HEK293 (cell line): ENCODE measurements around the gene DVL1.
A peak's percentile ranks its signal among the peaks of the same experiment; 100 is the strongest.

Experiments used
- CTCF ChIA-PET: fragments of 350-600 bp; formaldehyde crosslinking; extraction: SDS; loops from one replicate; lab custom pipeline; 2021; ENCODE audit warnings: antibody characterized with exemption; lab: Yijun Ruan, JAX
- POLR2A ChIA-PET: fragments of 300-600 bp; formaldehyde crosslinking; extraction: SDS; loops from one replicate; lab custom pipeline; 2020; ENCODE audit warnings: antibody characterized with exemption, inconsistent platforms; lab: Yijun Ruan, JAX
- H3K27ac ChIP-seq: fragments of 200-500 bp; sonication (Bioruptor generic); 2 replicates; pipeline ENCODE4 v1.5.1; 2014; ENCODE audit warnings: low read depth, low read length, control low read depth, inconsistent platforms; ENCODE audit errors: extremely low read depth
- H3K36me3 ChIP-seq, 2 experiments: fragments of 200-500 bp in 1 of 2; sonication (Bioruptor generic) in 1 of 2; 1 replicate in 1 of 2; 2 replicates in 1 of 2; pipeline ENCODE4 v1.5.1; 2014 to 2017; ENCODE audit warnings: inconsistent platforms in 2 of 2, low read length in 2 of 2; ENCODE audit not compliant: control insufficient read depth in 2 of 2, insufficient read depth in 1 of 2
- H3K4me1 ChIP-seq: fragments of 200-500 bp; sonication (Bioruptor generic); 2 replicates; pipeline ENCODE4 v1.5.1; 2014; ENCODE audit warnings: mild to moderate bottlenecking, low read length, inconsistent platforms; ENCODE audit not compliant: control insufficient read depth, insufficient read depth
- H3K4me3 ChIP-seq: 2 replicates; pipeline ENCODE4 v1.5.1; 2011; ENCODE audit warnings: low read depth, mild to moderate bottlenecking, control low read depth, low read length, moderate library complexity
- H3K9me3 ChIP-seq: fragments of 200-500 bp; sonication (Bioruptor generic); 2 replicates; pipeline ENCODE4 v1.5.1; 2014; ENCODE audit warnings: low read depth, low read length, inconsistent platforms; ENCODE audit not compliant: control insufficient read depth, insufficient read depth
- GLI4 ChIP-seq: fragments of 450-650 bp; formaldehyde crosslinking; IDR thresholded peaks from 2 replicates; pipeline ENCODE4 v1.5.1; 2016; ENCODE audit warnings: missing biosample characterization, missing genetic modification characterization
- KLF1 ChIP-seq: fragments of 450-650 bp; formaldehyde crosslinking; IDR thresholded peaks from 2 replicates; pipeline ENCODE4 v1.5.1; 2016; ENCODE audit warnings: missing biosample characterization, missing genetic modification characterization
- KLF16 ChIP-seq: fragments of 450-650 bp; formaldehyde crosslinking; IDR thresholded peaks from 2 replicates; pipeline ENCODE4 v1.5.1; 2017; ENCODE audit warnings: missing biosample characterization, missing genetic modification characterization
- KLF7 ChIP-seq: fragments of 450-650 bp; formaldehyde crosslinking; IDR thresholded peaks from 2 replicates; pipeline ENCODE4 v1.5.1; 2016; ENCODE audit warnings: missing biosample characterization, missing genetic modification characterization, borderline replicate concordance
- KLF9 ChIP-seq: fragments of 450-650 bp; formaldehyde crosslinking; IDR thresholded peaks from 2 replicates; pipeline ENCODE4 v1.5.1; 2016; ENCODE audit warnings: missing biosample characterization, missing genetic modification characterization, low read depth
- MZF1 ChIP-seq: fragments of 450-650 bp; formaldehyde crosslinking; IDR thresholded peaks from 2 replicates; pipeline ENCODE4 v1.5.1; 2017; ENCODE audit warnings: missing biosample characterization, missing genetic modification characterization, borderline replicate concordance
- OSR2 ChIP-seq: fragments of 450-650 bp; formaldehyde crosslinking; IDR thresholded peaks from 2 replicates; pipeline ENCODE4 v1.5.1; 2016; ENCODE audit warnings: missing biosample characterization, missing genetic modification characterization
- SP2 ChIP-seq: fragments of 450-650 bp; formaldehyde crosslinking; IDR thresholded peaks from 2 replicates; pipeline ENCODE4 v1.5.1; 2016; ENCODE audit warnings: missing biosample characterization, missing genetic modification characterization
- YY1 ChIP-seq: fragments of 450-650 bp; formaldehyde crosslinking; IDR thresholded peaks from 2 replicates; pipeline ENCODE4 v1.5.1; 2018; ENCODE audit warnings: missing biosample characterization, missing genetic modification characterization
- ZBTB17 ChIP-seq: fragments of 450-650 bp; formaldehyde crosslinking; IDR thresholded peaks from 2 replicates; pipeline ENCODE4 v1.5.1; 2016; ENCODE audit warnings: missing biosample characterization, missing genetic modification characterization
- ZBTB48 ChIP-seq: fragments of 450-650 bp; formaldehyde crosslinking; IDR thresholded peaks from 2 replicates; pipeline ENCODE4 v1.5.1; 2016; ENCODE audit warnings: missing biosample characterization, missing genetic modification characterization
- ZNF133 ChIP-seq: fragments of 450-650 bp; formaldehyde crosslinking; IDR thresholded peaks from 2 replicates; pipeline ENCODE4 v1.5.1; 2016; ENCODE audit warnings: missing biosample characterization, missing genetic modification characterization
- ZNF354C ChIP-seq: fragments of 450-650 bp; formaldehyde crosslinking; IDR thresholded peaks from 2 replicates; pipeline ENCODE4 v1.5.1; 2016; ENCODE audit warnings: missing biosample characterization, missing genetic modification characterization, low read depth, borderline replicate concordance
- ZNF366 ChIP-seq: fragments of 450-650 bp; formaldehyde crosslinking; conservative IDR thresholded peaks from 2 replicates; pipeline ENCODE4 v1.5.1; 2016; ENCODE audit warnings: missing biosample characterization, missing genetic modification characterization
- ZNF560 ChIP-seq: fragments of 450-650 bp; formaldehyde crosslinking; IDR thresholded peaks from 2 replicates; pipeline ENCODE4 v1.5.1; 2017; ENCODE audit warnings: missing biosample characterization, missing genetic modification characterization, borderline replicate concordance
- ZNF621 ChIP-seq: fragments of 450-650 bp; formaldehyde crosslinking; IDR thresholded peaks from 2 replicates; pipeline ENCODE4 v1.5.1; 2017; ENCODE audit warnings: missing biosample characterization, missing genetic modification characterization
- ZNF76 ChIP-seq: fragments of 450-650 bp; formaldehyde crosslinking; IDR thresholded peaks from 2 replicates; pipeline ENCODE4; 2016; ENCODE audit warnings: low read depth, missing biosample characterization, missing genetic modification characterization, borderline replicate concordance
- ZNF777 ChIP-seq: fragments of 450-650 bp; formaldehyde crosslinking; IDR thresholded peaks from 2 replicates; pipeline ENCODE4 v1.5.1; 2017; ENCODE audit warnings: missing biosample characterization, missing genetic modification characterization, borderline replicate concordance
- ZNF791 ChIP-seq: fragments of 450-650 bp; formaldehyde crosslinking; IDR thresholded peaks from 2 replicates; pipeline ENCODE4 v1.5.1; 2016; ENCODE audit warnings: missing biosample characterization, missing genetic modification characterization
- TF ChIP-seq, protein P1 (sequence below): fragments of 450-650 bp; formaldehyde crosslinking; IDR thresholded peaks from 2 replicates; pipeline ENCODE4 v1.5.1; 2016; ENCODE audit warnings: missing biosample characterization, missing genetic modification characterization, borderline replicate concordance
- TF ChIP-seq, protein P2 (sequence below): fragments of 450-650 bp; formaldehyde crosslinking; IDR thresholded peaks from 2 replicates; pipeline ENCODE4 v1.5.1; 2016; ENCODE audit warnings: missing biosample characterization, missing genetic modification characterization

Gene DVL1

DNA sequence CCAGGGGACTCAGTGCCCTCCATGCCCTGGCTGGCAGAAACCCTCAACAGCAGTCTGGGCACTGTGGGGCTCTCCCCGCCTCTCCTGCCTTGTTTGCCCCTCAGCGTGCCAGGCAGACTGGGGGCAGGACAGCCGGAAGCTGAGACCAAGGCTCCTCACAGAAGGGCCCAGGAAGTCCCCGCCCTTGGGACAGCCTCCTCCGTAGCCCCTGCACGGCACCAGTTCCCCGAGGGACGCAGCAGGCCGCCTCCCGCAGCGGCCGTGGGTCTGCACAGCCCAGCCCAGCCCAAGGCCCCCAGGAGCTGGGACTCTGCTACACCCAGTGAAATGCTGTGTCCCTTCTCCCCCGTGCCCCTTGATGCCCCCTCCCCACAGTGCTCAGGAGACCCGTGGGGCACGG is 21.0 kb downstream of the DVL1 start:
- ChIA-PET POLR2A (no interaction called here), CTCF (no interaction called here)
- Histone ChIP-seq H3K36me3 (peaks cover 0 to 24% of the 10 kb centered on the region in 2 experiments; a peak in 2 of 3 replicates), H3K4me3 (no peak overlapping the region), H3K4me1 (peaks cover 4% of the 10 kb centered on the region; the same call in 1 of the 2 replicates), H3K9me3 (no peaks in the 10 kb centered on the region), H3K27ac (no peak overlapping the region)
- TF ChIP-seq SP2 (tag by site-specific recombination) = peak; percentile 10; the same call in 1 of the 2 replicates
- no peak for TF ChIP-seq YY1

DNA sequence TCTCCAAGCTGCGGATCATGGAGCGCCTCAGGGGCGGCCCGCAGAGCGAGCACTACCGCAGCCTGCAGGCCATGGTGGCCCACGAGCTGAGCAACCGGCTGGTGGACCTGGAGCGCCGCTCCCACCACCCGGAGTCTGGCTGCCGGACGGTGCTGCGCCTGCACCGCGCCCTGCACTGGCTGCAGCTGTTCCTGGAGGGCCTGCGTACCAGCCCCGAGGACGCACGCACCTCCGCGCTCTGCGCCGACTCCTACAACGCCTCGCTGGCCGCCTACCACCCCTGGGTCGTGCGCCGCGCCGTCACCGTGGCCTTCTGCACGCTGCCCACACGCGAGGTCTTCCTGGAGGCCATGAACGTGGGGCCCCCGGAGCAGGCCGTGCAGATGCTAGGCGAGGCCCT is 21.9 kb downstream of the DVL1 start:
- Histone ChIP-seq H3K36me3 (peaks cover 0 to 29% of the 10 kb centered on the region in 2 experiments; a peak in 2 of 3 replicates), H3K4me3 (no peak overlapping the region), H3K4me1 (peaks cover 7% of the 10 kb centered on the region; the same call in 1 of the 2 replicates), H3K27ac (no peak overlapping the region), H3K9me3 (no peaks in the 10 kb centered on the region)
- ChIA-PET POLR2A (interaction anchor here (0.6 kb wide), 1 partner anchor 57 kb away, joined by 3 read pairs; no protein-coding TSS in a partner anchor), CTCF (interaction anchor here (0.5 kb wide), 1 partner anchor 344 kb away, joined by 4 read pairs; no protein-coding TSS in a partner anchor)
- TF ChIP-seq MZF1 (tag by site-specific recombination) (no peak), KLF1 (tag by site-specific recombination) (no peak), OSR2 (tag by site-specific recombination) (no peak), ZNF777 (tag by site-specific recombination) (no peak), KLF16 (no peak), ZNF366 (tag by site-specific recombination) (no peak), ZBTB17 (tag by site-specific recombination) (no peak), ZNF791 (tag by site-specific recombination) (no peak), GLI4 (tag by site-specific recombination) (no peak), KLF9 (tag by site-specific recombination) (no peak), ZBTB48 (no peak), ZNF133 (no peak), ZNF560 (tag by site-specific recombination) (no peak), ZNF621 (no peak), ZNF76 (tag by site-specific recombination) (no peak), KLF7 (no peak), ZNF354C (tag by site-specific recombination) (no peak)
- TF ChIP-seq, protein P1, sequence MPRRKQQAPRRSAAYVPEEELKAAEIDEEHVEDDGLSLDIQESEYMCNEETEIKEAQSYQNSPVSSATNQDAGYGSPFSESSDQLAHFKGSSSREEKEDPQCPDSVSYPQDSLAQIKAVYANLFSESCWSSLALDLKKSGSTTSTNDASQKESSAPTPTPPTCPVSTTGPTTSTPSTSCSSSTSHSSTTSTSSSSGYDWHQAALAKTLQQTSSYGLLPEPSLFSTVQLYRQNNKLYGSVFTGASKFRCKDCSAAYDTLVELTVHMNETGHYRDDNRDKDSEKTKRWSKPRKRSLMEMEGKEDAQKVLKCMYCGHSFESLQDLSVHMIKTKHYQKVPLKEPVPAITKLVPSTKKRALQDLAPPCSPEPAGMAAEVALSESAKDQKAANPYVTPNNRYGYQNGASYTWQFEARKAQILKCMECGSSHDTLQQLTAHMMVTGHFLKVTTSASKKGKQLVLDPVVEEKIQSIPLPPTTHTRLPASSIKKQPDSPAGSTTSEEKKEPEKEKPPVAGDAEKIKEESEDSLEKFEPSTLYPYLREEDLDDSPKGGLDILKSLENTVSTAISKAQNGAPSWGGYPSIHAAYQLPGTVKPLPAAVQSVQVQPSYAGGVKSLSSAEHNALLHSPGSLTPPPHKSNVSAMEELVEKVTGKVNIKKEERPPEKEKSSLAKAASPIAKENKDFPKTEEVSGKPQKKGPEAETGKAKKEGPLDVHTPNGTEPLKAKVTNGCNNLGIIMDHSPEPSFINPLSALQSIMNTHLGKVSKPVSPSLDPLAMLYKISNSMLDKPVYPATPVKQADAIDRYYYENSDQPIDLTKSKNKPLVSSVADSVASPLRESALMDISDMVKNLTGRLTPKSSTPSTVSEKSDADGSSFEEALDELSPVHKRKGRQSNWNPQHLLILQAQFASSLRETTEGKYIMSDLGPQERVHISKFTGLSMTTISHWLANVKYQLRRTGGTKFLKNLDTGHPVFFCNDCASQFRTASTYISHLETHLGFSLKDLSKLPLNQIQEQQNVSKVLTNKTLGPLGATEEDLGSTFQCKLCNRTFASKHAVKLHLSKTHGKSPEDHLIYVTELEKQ = no peak
- TF ChIP-seq, protein P2, sequence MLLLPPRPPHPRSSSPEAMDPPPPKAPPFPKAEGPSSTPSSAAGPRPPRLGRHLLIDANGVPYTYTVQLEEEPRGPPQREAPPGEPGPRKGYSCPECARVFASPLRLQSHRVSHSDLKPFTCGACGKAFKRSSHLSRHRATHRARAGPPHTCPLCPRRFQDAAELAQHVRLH (tag by site-specific recombination) = no peak
